ENCODE results near the gene MED13. TPM values are rescaled to one million over a fixed set of nuclear protein-coding genes. Genes with fewer than 3 reads are reported as not detected.

The MED13 gene
- polyA plus RNA-seq, 1 donor (not counting 4 experiments of a cell fraction or from before 2014, with no cell fraction given), result 21.4 TPM

Other genes with a start within 250 kb of the MED13 start
- gene BRIP1, start 201.8 kb downstream of the MED13 start, polyA plus RNA-seq, result 1.3 to 4.0 TPM (median 2.7 TPM) in 3 replicates
- 7.9 to 10.4 TPM (median 8.2 TPM) in 3 replicates for gene INTS2, start 137.3 kb downstream of the MED13 start, polyA plus RNA-seq

Data from keratinocyte (primary cell).